Chondrocyte (in vitro differentiated cells): ENCODE results near the gene DLG3. TPM values are rescaled to one million over a fixed set of nuclear protein-coding genes. Genes with fewer than 3 reads are reported as not detected.
A peak's percentile ranks its signal among the peaks of the same experiment; 100 is the strongest.

Experiments used
- DNase-seq: peaks from one replicate; pipeline ENCODE4 v3.0.0; 2021; ENCODE audit warnings: mixed read lengths, low spot score
- H3K27ac Mint-ChIP-seq: one replicate; pipeline ENCODE4 v1.8.0; 2021; ENCODE audit warnings: mild to moderate bottlenecking, moderate library complexity, mixed read lengths; ENCODE audit not compliant: unreplicated experiment
- H3K27me3 Mint-ChIP-seq: 2 replicates; pipeline ENCODE4 v1.8.0; 2021; ENCODE audit warnings: low read depth, mixed read lengths
- H3K36me3 Mint-ChIP-seq: 2 replicates; pipeline ENCODE4 v1.8.0; 2021; ENCODE audit warnings: low read depth, mixed read lengths
- H3K4me1 Mint-ChIP-seq: 2 replicates; pipeline ENCODE4 v1.8.0; 2021; ENCODE audit warnings: low read depth, mild to moderate bottlenecking, mixed read lengths
- H3K4me3 Mint-ChIP-seq: one replicate; pipeline ENCODE4 v1.8.0; 2021; ENCODE audit warnings: mild to moderate bottlenecking, moderate library complexity, mixed read lengths; ENCODE audit not compliant: unreplicated experiment
- H3K9me3 Mint-ChIP-seq: 2 replicates; pipeline ENCODE4 v1.8.0; 2021; ENCODE audit warnings: low read depth, mixed read lengths
- CTCF ChIP-seq: fragments of 200-600 bp; sonication (generic); IDR thresholded peaks from 2 replicates; pipeline ENCODE4 v1.5.0; 2021; ENCODE audit warnings: antibody characterized with exemption, mild to moderate bottlenecking, moderate library complexity
- total RNA-seq: library from RNA; stranded (reverse); gene quantifications from 3 replicates; pipeline ENCODE4 v1.2.1, GENCODE V29; 2021

DLG3 gene
- total RNA-seq, 1 donor from 2014 or later, result 11.5 TPM

GRCh38 chrX:70455366-70456202, 10.9 kb downstream of the DLG3 start:
- no peak for DNase-seq
- Mint-ChIP-seq H3K4me1 (peaks cover 27% of the 10 kb centered on the region), H3K27me3 (no peaks in the 10 kb centered on the region), H3K9me3 (no peaks in the 10 kb centered on the region), H3K4me3 (peak overlapping the region; percentile 51), H3K36me3 (no peaks in the 10 kb centered on the region), H3K27ac (peak overlapping the region; percentile 13)
- no peak for TF ChIP-seq CTCF

GRCh38 chrX:70456256-70456655, 11.6 kb downstream of the DLG3 start:
- DNase-seq, result no peak
- no peak for TF ChIP-seq CTCF
- Mint-ChIP-seq H3K4me3 (no peak overlapping the region), H3K27ac (no peak overlapping the region), H3K36me3 (no peaks in the 10 kb centered on the region), H3K4me1 (peaks cover 27% of the 10 kb centered on the region), H3K27me3 (no peaks in the 10 kb centered on the region), H3K9me3 (peaks cover 4% of the 10 kb centered on the region)

- Mint-ChIP-seq H3K9me3 (peaks cover 5% of the 10 kb centered on the region), H3K27ac (no peak overlapping the region), H3K36me3 (no peaks in the 10 kb centered on the region), H3K27me3 (no peaks in the 10 kb centered on the region), H3K4me1 (no peaks in the 10 kb centered on the region), H3K4me3 (no peak overlapping the region)
- TF ChIP-seq CTCF, result no peak
- no peak for DNase-seq
These were observed 16.4 kb downstream of the DLG3 start for GRCh38 chrX:70461026-70461425.

GRCh38 chrX:70464051-70464450, 19.4 kb downstream of the DLG3 start:
- no peak for DNase-seq
- H3K4me1 Mint-ChIP-seq, result no peaks in the 10 kb centered on the region
- peaks cover 5% of the 10 kb centered on the region for H3K9me3 Mint-ChIP-seq
- no peak for TF ChIP-seq CTCF
- no peak overlapping the region for H3K27ac Mint-ChIP-seq
- H3K27me3 Mint-ChIP-seq, result no peaks in the 10 kb centered on the region
- no peak overlapping the region for H3K4me3 Mint-ChIP-seq
- no peaks in the 10 kb centered on the region for H3K36me3 Mint-ChIP-seq

- Mint-ChIP-seq H3K4me3 (no peak overlapping the region), H3K4me1 (no peaks in the 10 kb centered on the region), H3K27me3 (no peaks in the 10 kb centered on the region), H3K9me3 (no peaks in the 10 kb centered on the region), H3K27ac (no peak overlapping the region), H3K36me3 (no peaks in the 10 kb centered on the region)
- no peak for TF ChIP-seq CTCF
- DNase-seq, result no peak
These were observed 22.3 kb downstream of the DLG3 start for GRCh38 chrX:70466968-70467367.
